K562 (cell line): Measurements from ENCODE around the gene PPIC. TPM values are rescaled to one million over a fixed set of nuclear protein-coding genes. Genes with fewer than 3 reads are reported as not detected.

Source experiments
- ATAC-seq: fragments of 200-7000 bp; cut with Tn5 transposase; 3 replicates; pipeline ENCODE4 v1.9.1; 2020; ENCODE audit warnings: moderate library complexity
- BruUV-seq: library from RNA; stranded (reverse); fragments of 400-500 nt; replicated peaks from 2 replicates; lab custom pipeline; 2021; lab: Mats Ljungman, UMichigan
- CTCF ChIA-PET: fragments of 300-600 bp; formaldehyde crosslinking; extraction: SDS; loops from one replicate; lab custom pipeline; 2021; ENCODE audit warnings: low intra/inter-chr PET ratio; lab: Yijun Ruan, JAX
- POLR2A ChIA-PET: fragments of 300-600, 350-650 bp; sonication (Branson Sonifier 250); formaldehyde crosslinking; extraction: SDS; loops from one replicate; lab custom pipeline; 2021; ENCODE audit warnings: antibody characterized with exemption, inconsistent platforms; lab: Yijun Ruan, JAX
- DNase-seq, 4 experiments: peaks; one replicate each; pipeline versions ENCODE4 v3.0.0 to v3.0.0-alpha.2; 2011 to 2018; ENCODE audit warnings: low spot score in 3 of 4, mixed read lengths in 3 of 4; ENCODE audit errors: extremely low read depth in 1 of 4
- FAIRE-seq: peaks from 2 replicates; lab custom pipeline; 2011; peaks lifted over from hg19 to GRCh38; lab: Jason Lieb, UNC
- H2AFZ ChIP-seq: 2 replicates; pipeline ENCODE4 v1.6.0; 2011; ENCODE audit warnings: low read depth, low read length, control low read depth, inconsistent platforms
- H3K27ac ChIP-seq: fragments of 200-600 bp; 3 replicates; pipeline ENCODE4 v1.8.0; 2011; ENCODE audit warnings: low read depth, mild to moderate bottlenecking, control low read depth, inconsistent platforms, low read length, moderate library complexity, mixed read lengths; ENCODE audit errors: extremely low read depth
- H3K27me3 ChIP-seq, 2 experiments: fragments of 300-600 bp in 1 of 2; 2 replicates in 1 of 2; 3 replicates in 1 of 2; pipeline versions ENCODE4 v1.6.0 to v1.8.0; 2011; ENCODE audit warnings: inconsistent platforms in 2 of 2, low read length in 2 of 2, mild to moderate bottlenecking in 1 of 2, mixed read lengths in 1 of 2, moderate library complexity in 1 of 2; ENCODE audit not compliant: control insufficient read depth in 2 of 2, insufficient read depth in 2 of 2
- H3K36me3 ChIP-seq: fragments of 300-600 bp; 3 replicates; pipeline ENCODE4 v1.8.0; 2011; ENCODE audit warnings: mild to moderate bottlenecking, low read length, inconsistent platforms; ENCODE audit not compliant: control insufficient read depth, insufficient read depth
- H3K4me1 ChIP-seq, 2 experiments: fragments of 200-600 bp in 1 of 2; replicated peaks in 1 of 2; 2 replicates in 1 of 2; 3 replicates in 1 of 2; pipeline versions ENCODE4 v1.5.1 to v1.8.0; 2011; ENCODE audit warnings: inconsistent platforms in 2 of 2, low read length in 2 of 2, mild to moderate bottlenecking in 1 of 2, mixed read lengths in 1 of 2, moderate library complexity in 1 of 2; ENCODE audit not compliant: control insufficient read depth in 2 of 2, insufficient read depth in 2 of 2
- H3K4me2 ChIP-seq: 2 replicates; pipeline ENCODE4 v1.6.1; 2011; ENCODE audit warnings: low read length, control low read depth, inconsistent platforms, mixed read lengths; ENCODE audit not compliant: insufficient read depth
- H3K4me3 ChIP-seq: fragments of 200-600 bp; sonication (generic), shearing (Covaris generic); 2 replicates; pipeline ENCODE4 v1.5.1; 2016; ENCODE audit warnings: control low read depth, inconsistent platforms
- H3K79me2 ChIP-seq: fragments of 200-600 bp; 3 replicates; pipeline ENCODE4 v1.8.0; 2011; ENCODE audit warnings: low read length, inconsistent platforms; ENCODE audit not compliant: control insufficient read depth, insufficient read depth
- H3K9ac ChIP-seq, 2 experiments: 2 replicates each; pipeline versions ENCODE4 v1.6.0 to v1.6.1; 2011; ENCODE audit warnings: low read depth in 2 of 2, low read length in 2 of 2, control low read depth in 1 of 2, inconsistent platforms in 1 of 2, mild to moderate bottlenecking in 1 of 2, mixed read lengths in 1 of 2; ENCODE audit not compliant: insufficient read depth in 1 of 2
- H3K9me1 ChIP-seq: one replicate; pipeline ENCODE4 v1.6.0; 2011; ENCODE audit warnings: inconsistent platforms, mild to moderate bottlenecking, low read length, moderate library complexity; ENCODE audit not compliant: control insufficient read depth, insufficient read depth
- H3K9me3 ChIP-seq: replicated peaks from 2 replicates; pipeline ENCODE4 v1.5.1; 2011; ENCODE audit warnings: low read depth, low read length, inconsistent platforms; ENCODE audit not compliant: control insufficient read depth, insufficient read depth
- H4K20me1 ChIP-seq: replicated peaks from 2 replicates; pipeline ENCODE4 v1.6.1; 2011; ENCODE audit warnings: low read length, inconsistent platforms, mixed read lengths; ENCODE audit not compliant: control insufficient read depth, insufficient read depth
- CSDE1 ChIP-seq, 2 experiments: fragments of 450-650 bp; IDR thresholded peaks; 2 replicates each; pipeline ENCODE4 v1.6.1; 2016; ENCODE audit warnings: mild to moderate bottlenecking in 1 of 2
- E2F1 ChIP-seq: sonication (generic); formaldehyde crosslinking; IDR thresholded peaks from 2 replicates; pipeline ENCODE4 v1.8.1; 2023; ENCODE audit warnings: mild to moderate bottlenecking, missing genetic modification reagents, moderate library complexity
- HOXB6 ChIP-seq: fragments of 250-450 bp; sonication (Bioruptor Pico); IDR thresholded peaks from 2 replicates; pipeline ENCODE4 v1.5.1; 2022; ENCODE audit warnings: mild to moderate bottlenecking, borderline replicate concordance
- SETDB1 ChIP-seq: IDR thresholded peaks from one replicate; pipeline ENCODE4 v1.6.1; 2012; ENCODE audit warnings: low read length, control low read depth, inconsistent platforms
- ZBTB11 ChIP-seq, 3 experiments: fragments of 200-800 bp in 1 of 3; fragments of 250-450 bp in 1 of 3; fragments of 450-650 bp in 1 of 3; sonication (Bioruptor Pico) in 1 of 3; sonication (Bioruptor generic) in 1 of 3; formaldehyde crosslinking in 1 of 3; IDR thresholded peaks; 2 replicates each; pipeline versions ENCODE4 v1.6.1 to v1.8.0; 2016 to 2022; ENCODE audit warnings: mild to moderate bottlenecking in 2 of 3, missing genetic modification characterization in 2 of 3, missing compliant biosample characterization in 1 of 3, moderate library complexity in 1 of 3
- ZEB2 ChIP-seq: fragments of 450-650 bp; IDR thresholded peaks from 2 replicates; pipeline ENCODE4 v1.6.1; 2016
- ZNF644 ChIP-seq: fragments of 200-800 bp; sonication (Bioruptor generic); IDR thresholded peaks from 2 replicates; pipeline ENCODE4 v1.6.1; 2016; ENCODE audit warnings: low read depth, missing genetic modification characterization, missing compliant biosample characterization
- ZNF780A ChIP-seq: fragments of 250-450 bp; sonication (Bioruptor Pico); IDR thresholded peaks from 2 replicates; pipeline ENCODE4 v1.5.0; 2021; ENCODE audit warnings: mild to moderate bottlenecking
- WGBS: fragments of 100-300 bp; shearing (Covaris generic); methylation state at CpG from one replicate; pipeline ENCODE4 v1.1.6; 2016; ENCODE audit warnings: low coverage, mixed read lengths; ENCODE audit not compliant: insufficient coverage; ENCODE audit errors: missing lambda C conversion rate; 5-methylcytosine and 5-hydroxymethylcytosine counted together
- in situ Hi-C: fragments of 300-500 bp; cut with MboI; formaldehyde crosslinking; loops from 4 replicates; pipeline ENCODE4 v1.15.0; 2018; ENCODE audit warnings: inconsistent platforms, mixed read lengths
- intact Hi-C: fragments of 100-400 bp; cut with micrococcal nuclease; formaldehyde crosslinking; loops from 2 replicates; pipeline ENCODE4 v1.14.2; 2022
- polyA plus RNA-seq, 8 experiments: library from polyadenylated mRNA; depleted of rRNA in 4 of 8; stranded (reverse) in 5 of 8; unstranded in 3 of 8; fragments of >200 nt; fragmentation: Nextera tagmentation in 2 of 8; fragmentation: Illumina TruSeq in 1 of 8; extraction: Ambion mirVana in 2 of 8; extraction: Trizol in 1 of 8; gene quantifications; 2 replicates each; pipeline versions ENCODE4 v1.2.1 to v1.2.3, GENCODE V29; 2011 to 2014; ENCODE audit warnings: inconsistent platforms in 1 of 8, missing spikeins in 1 of 8
- total RNA-seq, 7 experiments: library from RNA; depleted of rRNA in 6 of 7; stranded (reverse); fragments of >200 nt in 6 of 7; fragmentation: Illumina TruSeq in 2 of 7; extraction: Trizol in 2 of 7; gene quantifications; 2 replicates each; pipeline versions ENCODE4 v1.2.1 to v1.2.3, GENCODE V29; 2011 to 2021; ENCODE audit warnings: low replicate concordance in 1 of 7

Gene PPIC
- total and polyA plus RNA-seq, 9 of the 15 experiments (the other 6 are each of a cell fraction or from before 2014, with no cell fraction given), result 1.3 to 4.5 (median 2.8) TPM

- no peak for DNase-seq
- no peaks in the 10 kb centered on the region for H3K79me2 ChIP-seq
- no peak overlapping the region for H3K4me3 ChIP-seq
- H3K4me1 ChIP-seq, result no peaks in the 10 kb centered on the region
- H3K36me3 ChIP-seq, result no peaks in the 10 kb centered on the region
- POLR2A ChIA-PET, result no interaction called here
- H3K27ac ChIP-seq, result no peak overlapping the region
- ATAC-seq, result no peak
- in situ Hi-C loops, result no loop called here
- no TSS peak for BruUV-seq
- no peaks in the 10 kb centered on the region for H3K27me3 ChIP-seq
- no peak overlapping the region for H3K9ac ChIP-seq
- TF ChIP-seq ZBTB11 (CRISPR knock-in tag; IDR thresholded peaks at IDR 0.05) (no peak), HOXB6 (CRISPR knock-in tag) (no peak), CSDE1 (IDR thresholded peaks at IDR 0.05) (no peak), ZNF780A (CRISPR knock-in tag) (no peak), SETDB1 (no peak), ZEB2 (no peak), ZNF644 (tag) (no peak), E2F1 (CRISPR knock-in tag) (no peak)
- H4K20me1 ChIP-seq, result no peaks in the 10 kb centered on the region
- CTCF ChIA-PET, result no interaction called here
- intact Hi-C loops, result loop anchor here (5.0 kb wide), 2 partner anchors 300 to 500 kb away; no protein-coding TSS in a partner anchor
- no peaks in the 10 kb centered on the region for H3K9me3 ChIP-seq
- no peak for FAIRE-seq
- no peak overlapping the region for H2AFZ ChIP-seq
- WGBS, result 26% methylated on average over 7 of the region's 7 CpGs
- no peak overlapping the region for H3K4me2 ChIP-seq
- H3K9me1 ChIP-seq, result no peaks in the 10 kb centered on the region
Measured at GRCh38 chr5:123001808-123002207, 34.7 kb downstream of the PPIC start.
